H1 (cell line): ENCODE results near the gene KNDC1.

Experiments
- POLR2A ChIP-seq, 2 experiments: IDR thresholded peaks; 1 replicate in 1 of 2; 2 replicates in 1 of 2; pipeline ENCODE4 v1.6.1; 2011; ENCODE audit warnings: low read depth in 2 of 2, low read length in 2 of 2, mild to moderate bottlenecking in 2 of 2; ENCODE audit errors: control extremely low read depth in 1 of 2
- ZNF274 ChIP-seq: IDR thresholded peaks from 2 replicates; pipeline ENCODE4 v1.7.0; 2012; ENCODE audit warnings: low read length, borderline replicate concordance; ENCODE audit errors: extremely low read depth
- TF ChIP-seq, protein P1 (sequence below), 3 experiments: IDR thresholded peaks; 1 replicate in 2 of 3; 2 replicates in 1 of 3; pipeline versions ENCODE4 v1.5.1 to v1.6.1; 2011; ENCODE audit warnings: low read length in 3 of 3, mild to moderate bottlenecking in 3 of 3, inconsistent platforms in 2 of 3, low read depth in 1 of 3, moderate library complexity in 1 of 3; ENCODE audit not compliant: insufficient read depth in 1 of 3; ENCODE audit errors: control extremely low read depth in 1 of 3

DNA sequence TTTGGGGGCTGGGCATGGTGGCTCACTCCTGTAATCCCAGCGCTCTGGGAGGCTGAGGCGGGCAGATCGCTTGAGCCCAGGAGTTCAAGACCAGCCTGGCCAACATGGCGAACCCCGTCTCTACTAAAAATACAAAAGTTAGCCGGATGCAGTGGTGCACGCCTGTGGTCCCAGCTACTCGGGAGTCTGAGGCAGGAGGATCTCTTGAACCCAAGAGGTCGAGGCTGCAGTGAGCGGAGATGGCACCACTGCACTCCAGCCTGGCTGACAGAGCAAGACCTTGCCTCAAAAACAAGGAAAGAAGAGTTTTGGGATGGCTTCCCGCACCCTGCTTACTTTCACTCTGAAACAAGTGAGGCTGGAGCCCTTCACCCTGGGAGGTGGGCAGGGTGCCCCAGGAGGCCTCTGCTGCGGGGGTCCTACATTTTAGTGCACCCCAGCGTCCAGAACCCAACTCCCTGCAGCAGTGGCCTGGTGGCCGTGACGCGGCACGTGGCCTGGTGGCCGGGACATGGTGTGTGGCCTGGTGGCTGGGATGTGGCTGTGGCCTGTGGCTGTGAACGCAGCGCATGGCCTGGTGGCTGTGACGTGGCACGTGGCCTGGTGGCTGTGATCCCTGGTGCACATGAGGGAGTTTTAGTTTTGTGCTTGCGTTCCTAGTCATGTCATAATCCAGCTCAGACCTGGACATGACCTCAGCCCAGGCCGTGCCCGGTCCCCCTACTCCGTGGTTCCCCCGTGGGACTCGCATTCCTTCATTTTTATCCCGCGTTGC lies 9.3 kb downstream of the KNDC1 start:
- TF ChIP-seq ZNF274 (no peak), POLR2A (IDR thresholded peaks at IDR 0.05; ENCODE audit: control extremely low read depth in 1 of 2, low read depth in 2 of 2, low read length in 2 of 2) (no peak)
- TF ChIP-seq, protein P1, sequence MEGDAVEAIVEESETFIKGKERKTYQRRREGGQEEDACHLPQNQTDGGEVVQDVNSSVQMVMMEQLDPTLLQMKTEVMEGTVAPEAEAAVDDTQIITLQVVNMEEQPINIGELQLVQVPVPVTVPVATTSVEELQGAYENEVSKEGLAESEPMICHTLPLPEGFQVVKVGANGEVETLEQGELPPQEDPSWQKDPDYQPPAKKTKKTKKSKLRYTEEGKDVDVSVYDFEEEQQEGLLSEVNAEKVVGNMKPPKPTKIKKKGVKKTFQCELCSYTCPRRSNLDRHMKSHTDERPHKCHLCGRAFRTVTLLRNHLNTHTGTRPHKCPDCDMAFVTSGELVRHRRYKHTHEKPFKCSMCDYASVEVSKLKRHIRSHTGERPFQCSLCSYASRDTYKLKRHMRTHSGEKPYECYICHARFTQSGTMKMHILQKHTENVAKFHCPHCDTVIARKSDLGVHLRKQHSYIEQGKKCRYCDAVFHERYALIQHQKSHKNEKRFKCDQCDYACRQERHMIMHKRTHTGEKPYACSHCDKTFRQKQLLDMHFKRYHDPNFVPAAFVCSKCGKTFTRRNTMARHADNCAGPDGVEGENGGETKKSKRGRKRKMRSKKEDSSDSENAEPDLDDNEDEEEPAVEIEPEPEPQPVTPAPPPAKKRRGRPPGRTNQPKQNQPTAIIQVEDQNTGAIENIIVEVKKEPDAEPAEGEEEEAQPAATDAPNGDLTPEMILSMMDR (IDR thresholded peaks at IDR 0.05; ENCODE audit: control extremely low read depth in 1 of 3, insufficient read depth in 1 of 3, low read depth in 1 of 3, low read length in 3 of 3) = no peak
